AG04449 (cell line): ENCODE measurements around the gene FFAR4.

Source experiments
- CTCF ChIA-PET: fragments of 350-600 bp; formaldehyde crosslinking; extraction: SDS; loops from one replicate; lab custom pipeline; 2021; ENCODE audit warnings: antibody characterized with exemption; lab: Yijun Ruan, JAX
- POLR2A ChIA-PET: fragments of 400-600, 350-600 bp; formaldehyde crosslinking; extraction: SDS; loops from one replicate; lab custom pipeline; 2020; ENCODE audit warnings: antibody characterized with exemption, inconsistent platforms; lab: Yijun Ruan, JAX
- DNase-seq: peaks from one replicate; pipeline ENCODE4 v3.0.0-alpha.2; 2010; ENCODE audit warnings: low read depth, low spot score
- H3K4me3 ChIP-seq: 2 replicates; pipeline ENCODE4 v1.5.1; 2011; ENCODE audit warnings: low read depth, mild to moderate bottlenecking, control low read depth, low read length
- TF ChIP-seq, protein P1 (sequence below): IDR thresholded peaks from one replicate; pipeline ENCODE4 v1.5.1; 2011; ENCODE audit warnings: mild to moderate bottlenecking, moderate library complexity, low read length, control low read depth, inconsistent platforms; ENCODE audit not compliant: insufficient read depth; ENCODE audit errors: missing control alignments

FFAR4 gene

DNA sequence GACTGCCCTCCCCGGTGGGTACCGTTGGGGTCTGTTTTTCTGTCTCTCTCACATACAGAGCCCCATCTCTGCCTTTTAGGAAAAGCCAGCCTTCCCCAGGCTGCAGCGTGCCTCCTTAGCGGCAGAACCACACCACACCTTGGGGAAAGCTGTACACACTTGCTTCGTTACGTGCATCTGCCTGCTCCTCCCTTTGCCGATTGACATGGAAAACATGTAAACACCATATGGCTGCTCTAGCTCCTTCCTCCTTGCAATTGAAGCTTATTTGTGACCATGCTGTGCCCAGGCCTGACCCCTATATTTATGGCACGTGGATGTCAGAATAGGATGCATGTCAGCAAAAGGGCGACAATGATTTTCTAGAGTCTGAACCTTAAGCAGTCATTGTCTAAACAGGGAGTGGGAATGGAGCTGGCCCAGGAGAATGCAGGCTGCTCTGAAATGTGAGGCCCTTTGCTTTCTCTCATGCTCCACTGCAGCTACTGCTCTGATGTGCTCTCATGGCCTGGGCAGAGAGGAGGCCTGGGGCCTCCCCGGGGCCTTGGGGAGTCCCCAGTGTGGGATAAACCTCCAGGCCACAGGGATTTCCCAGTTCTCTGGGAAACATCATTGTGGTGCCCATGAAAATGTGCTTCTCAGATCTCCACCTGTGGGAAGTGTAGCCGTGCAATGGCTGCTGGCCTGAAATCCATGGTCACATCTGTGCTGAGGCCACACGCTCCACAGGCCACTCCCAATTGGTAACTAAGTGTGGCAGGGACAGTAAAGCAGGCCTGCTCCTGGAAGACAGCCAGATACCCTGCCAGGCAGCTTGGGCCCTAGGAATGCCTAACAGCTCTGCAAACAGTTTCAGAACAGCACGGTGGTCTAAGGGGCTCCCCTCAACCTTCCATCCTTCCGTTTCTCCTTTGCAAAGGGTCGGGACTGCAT, 64.4 kb downstream of the FFAR4 start:
- TF ChIP-seq, protein P1, sequence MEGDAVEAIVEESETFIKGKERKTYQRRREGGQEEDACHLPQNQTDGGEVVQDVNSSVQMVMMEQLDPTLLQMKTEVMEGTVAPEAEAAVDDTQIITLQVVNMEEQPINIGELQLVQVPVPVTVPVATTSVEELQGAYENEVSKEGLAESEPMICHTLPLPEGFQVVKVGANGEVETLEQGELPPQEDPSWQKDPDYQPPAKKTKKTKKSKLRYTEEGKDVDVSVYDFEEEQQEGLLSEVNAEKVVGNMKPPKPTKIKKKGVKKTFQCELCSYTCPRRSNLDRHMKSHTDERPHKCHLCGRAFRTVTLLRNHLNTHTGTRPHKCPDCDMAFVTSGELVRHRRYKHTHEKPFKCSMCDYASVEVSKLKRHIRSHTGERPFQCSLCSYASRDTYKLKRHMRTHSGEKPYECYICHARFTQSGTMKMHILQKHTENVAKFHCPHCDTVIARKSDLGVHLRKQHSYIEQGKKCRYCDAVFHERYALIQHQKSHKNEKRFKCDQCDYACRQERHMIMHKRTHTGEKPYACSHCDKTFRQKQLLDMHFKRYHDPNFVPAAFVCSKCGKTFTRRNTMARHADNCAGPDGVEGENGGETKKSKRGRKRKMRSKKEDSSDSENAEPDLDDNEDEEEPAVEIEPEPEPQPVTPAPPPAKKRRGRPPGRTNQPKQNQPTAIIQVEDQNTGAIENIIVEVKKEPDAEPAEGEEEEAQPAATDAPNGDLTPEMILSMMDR, result no peak
- CTCF ChIA-PET, result no interaction called here
- POLR2A ChIA-PET, result no interaction called here
- H3K4me3 ChIP-seq, result no peak overlapping the region
- no peak for DNase-seq
